Mononuclear cell (primary cell): ENCODE results near the gene ZNG1A. TPM values are rescaled to one million over a fixed set of nuclear protein-coding genes. Genes with fewer than 3 reads are reported as not detected.
A peak's percentile ranks its signal among the peaks of the same experiment; 100 is the strongest.
"Not testable (repeated sequence)": the region's sequence is repeated elsewhere in the genome, so short reads cannot be mapped to it uniquely, and the experiment has no call there.

Experiments
- H3K27me3 ChIP-seq: 2 replicates; pipeline ENCODE4 v1.6.0; 2011; ENCODE audit warnings: low read length, control low read depth; ENCODE audit not compliant: insufficient read depth
- H3K4me1 ChIP-seq: 2 replicates; pipeline ENCODE4 v1.5.1; 2011; ENCODE audit warnings: mild to moderate bottlenecking, low read length, control low read depth; ENCODE audit not compliant: insufficient read depth
- H3K4me3 ChIP-seq: 2 replicates; pipeline ENCODE4 v1.5.1; 2011; ENCODE audit warnings: mild to moderate bottlenecking, low read length, moderate library complexity
- H3K9me3 ChIP-seq: 2 replicates; pipeline ENCODE4 v1.5.1; 2011; ENCODE audit warnings: low read depth, mild to moderate bottlenecking, control low read depth, low read length
- total RNA-seq: library from RNA; depleted of rRNA; stranded (reverse); fragments of >200 nt; gene quantifications from one replicate; pipeline ENCODE4 v1.2.3, GENCODE V29; 2012

Gene ZNG1A
- total RNA-seq, 1 donor, result 27.4 TPM

- H3K9me3 ChIP-seq, result no peaks in the 10 kb centered on the region
- H3K27me3 ChIP-seq, result no peaks in the 10 kb centered on the region
- H3K4me3 ChIP-seq, result no peak overlapping the region
- peaks cover 79% of the 10 kb centered on the region for H3K4me1 ChIP-seq
These were observed 33.4 kb upstream of the ZNG1A start for GRCh38 chr9:212297-212696.

- peaks cover 75% of the 10 kb centered on the region for H3K4me1 ChIP-seq
- no peak overlapping the region for H3K4me3 ChIP-seq
- no peaks in the 10 kb centered on the region for H3K9me3 ChIP-seq
These were observed 32.7 kb upstream of the ZNG1A start for GRCh38 chr9:211557-211956.

GRCh38 chr9:211036-211435 is 32.2 kb upstream of the ZNG1A start:
- Histone ChIP-seq H3K4me1 (peaks cover 75% of the 10 kb centered on the region), H3K4me3 (no peak overlapping the region), H3K9me3 (no peaks in the 10 kb centered on the region), H3K27me3 (no peaks in the 10 kb centered on the region)

More at GRCh38 chr9:211557-211956, 32.7 kb upstream of the ZNG1A start:
- no peaks in the 10 kb centered on the region for H3K27me3 ChIP-seq

DNA sequence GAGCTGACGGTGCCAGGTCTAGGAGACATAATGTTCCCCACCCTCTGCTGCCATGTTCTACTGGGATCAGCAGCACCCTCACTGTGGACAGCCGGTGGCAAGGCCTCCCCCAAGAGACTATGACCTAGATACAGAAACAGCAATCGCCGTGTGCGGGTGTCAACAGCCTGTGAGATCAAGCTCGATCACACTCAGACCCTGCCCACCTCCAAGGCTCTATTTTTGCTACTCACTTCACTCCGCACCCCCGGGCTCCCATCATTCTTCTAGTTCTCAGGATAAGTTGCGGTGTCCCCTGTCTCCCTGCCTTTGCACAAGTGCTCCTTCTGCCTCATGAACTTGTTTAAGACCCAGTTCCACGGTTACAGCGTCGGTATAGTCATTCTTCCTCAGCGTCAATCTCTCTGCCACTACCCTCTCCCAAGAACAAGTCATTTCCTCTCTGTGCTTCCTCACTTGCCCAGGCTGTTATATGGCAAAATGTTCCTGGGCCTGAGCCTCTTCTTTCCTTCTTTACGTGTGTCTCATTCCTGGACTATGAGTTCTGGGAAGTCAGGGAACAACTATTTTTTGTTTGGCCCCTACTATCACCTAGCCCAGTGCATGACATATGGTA is 30.4 kb upstream of the ZNG1A start:
- H3K4me3 ChIP-seq, result no peak overlapping the region
- H3K27me3 ChIP-seq, result no peaks in the 10 kb centered on the region
- no peaks in the 10 kb centered on the region for H3K9me3 ChIP-seq
- peaks cover 65% of the 10 kb centered on the region for H3K4me1 ChIP-seq

DNA sequence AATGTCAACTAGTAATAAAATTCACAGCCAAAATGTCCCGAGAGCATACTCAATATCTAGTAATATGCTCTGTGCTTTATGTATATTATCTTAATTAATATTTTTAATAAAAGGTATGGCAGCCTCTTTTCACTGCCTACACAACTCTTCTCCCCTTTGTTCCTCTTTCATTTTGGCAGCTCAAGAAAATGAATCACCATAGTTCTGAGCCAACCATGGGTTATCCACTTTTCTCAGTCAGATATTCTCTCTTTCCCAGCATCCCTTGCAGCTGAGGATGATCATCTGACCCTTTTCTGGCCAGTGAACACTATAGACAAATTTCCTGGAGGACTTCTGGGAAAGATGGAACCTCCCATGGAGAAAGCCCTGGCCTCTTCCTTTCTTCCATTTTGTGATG is 27.6 kb upstream of the ZNG1A start:
- Histone ChIP-seq H3K27me3 (no peaks in the 10 kb centered on the region), H3K9me3 (no peaks in the 10 kb centered on the region), H3K4me3 (no peak overlapping the region), H3K4me1 (peaks cover 37% of the 10 kb centered on the region)

DNA sequence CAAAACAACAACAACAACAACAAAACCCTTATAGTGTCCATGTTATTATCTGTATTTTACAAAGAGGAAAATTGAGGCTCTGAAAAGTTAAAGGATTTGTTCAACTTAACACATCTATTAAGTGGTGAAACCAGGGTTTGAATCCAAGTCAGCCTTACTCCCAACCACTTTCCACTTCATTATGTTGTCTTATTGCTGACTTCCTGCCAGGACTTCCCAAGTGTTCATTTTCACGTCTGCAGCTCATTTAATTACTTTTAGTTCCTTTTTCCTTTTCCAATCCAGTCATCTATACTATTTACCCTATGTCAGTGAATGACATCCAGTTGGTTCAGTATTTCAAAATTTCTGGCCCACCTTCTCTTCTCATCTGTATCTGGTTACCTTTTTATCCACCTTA is 20.7 kb upstream of the ZNG1A start:
- H3K9me3 ChIP-seq, H3K4me1 ChIP-seq, H3K4me3 ChIP-seq, H3K27me3 ChIP-seq: not testable (repeated sequence)

GRCh38 chr9:178140-178825 is 573 bp downstream of the ZNG1A start:
- not testable (repeated sequence) for H3K9me3 ChIP-seq, H3K27me3 ChIP-seq, H3K4me1 ChIP-seq
- H3K4me3 ChIP-seq, result peak overlapping the region; percentile 32

GRCh38 chr9:169757-170156 is 9.1 kb downstream of the ZNG1A start:
- not testable (repeated sequence) for H3K27me3 ChIP-seq, H3K9me3 ChIP-seq, H3K4me3 ChIP-seq, H3K4me1 ChIP-seq

GRCh38 chr9:159871-160270 is 19.0 kb downstream of the ZNG1A start:
- H3K4me3 ChIP-seq, H3K9me3 ChIP-seq, H3K4me1 ChIP-seq, H3K27me3 ChIP-seq: not testable (repeated sequence)

DNA sequence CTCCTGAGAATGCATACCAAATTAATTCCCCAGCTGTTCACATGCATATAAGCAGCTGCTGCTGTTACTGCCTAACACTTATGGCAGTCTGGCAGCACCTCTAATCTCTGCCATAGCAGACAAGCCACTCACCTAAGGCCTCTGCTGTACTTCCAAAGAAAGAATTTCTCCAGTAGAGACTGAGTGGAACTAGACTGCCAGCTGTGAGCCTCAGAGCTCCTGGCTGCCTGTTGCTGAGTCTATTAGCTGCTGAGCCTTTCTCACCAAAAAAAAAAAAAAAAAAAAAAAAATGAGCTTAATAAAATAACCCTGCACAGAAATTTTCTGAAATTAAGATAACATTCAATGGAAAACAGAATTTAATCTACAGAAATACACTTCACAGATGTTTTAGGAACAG is 27.7 kb downstream of the ZNG1A start:
- H3K4me1 ChIP-seq, H3K4me3 ChIP-seq, H3K27me3 ChIP-seq: not testable (repeated sequence)

DNA sequence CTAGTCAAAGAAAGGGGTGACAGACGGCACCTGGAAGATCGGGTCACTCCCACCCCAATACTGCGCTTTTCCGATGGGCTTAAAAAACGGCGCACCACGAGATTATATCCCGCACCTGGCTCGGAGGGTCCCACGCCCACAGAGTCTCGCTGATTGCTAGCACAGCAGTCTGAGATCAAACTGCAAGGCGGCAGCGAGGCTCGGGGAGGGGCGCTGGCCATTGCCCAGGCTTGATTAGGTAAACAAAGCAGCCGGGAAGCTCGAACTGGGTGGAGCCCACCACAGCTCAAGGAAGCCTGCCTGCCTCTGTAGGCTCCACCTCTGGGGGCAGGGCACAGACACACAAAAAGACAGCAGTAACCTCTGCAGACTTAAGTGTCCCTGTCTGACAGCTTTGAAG is 39.0 kb downstream of the ZNG1A start:
- H3K9me3 ChIP-seq, H3K4me1 ChIP-seq, H3K27me3 ChIP-seq: not testable (repeated sequence)

More for the DNA sequence above, 27.7 kb downstream of the ZNG1A start:
- H3K9me3 ChIP-seq, result not testable (repeated sequence)

GRCh38 chr9:117995-118467 is 60.8 kb downstream of the ZNG1A start, which contains the start of gene FOXD4:
FOXD4 (minus strand) TSS chr9:118417; CDS start chr9:118119, 298 bp downstream.
- not testable (repeated sequence) for H3K9me3 ChIP-seq, H3K4me3 ChIP-seq
- peaks cover 34% of the 10 kb centered on the region for H3K27me3 ChIP-seq
- peaks cover 29% of the 10 kb centered on the region for H3K4me1 ChIP-seq

More for the DNA sequence above, 39.0 kb downstream of the ZNG1A start:
- H3K4me3 ChIP-seq, result not testable (repeated sequence)

DNA sequence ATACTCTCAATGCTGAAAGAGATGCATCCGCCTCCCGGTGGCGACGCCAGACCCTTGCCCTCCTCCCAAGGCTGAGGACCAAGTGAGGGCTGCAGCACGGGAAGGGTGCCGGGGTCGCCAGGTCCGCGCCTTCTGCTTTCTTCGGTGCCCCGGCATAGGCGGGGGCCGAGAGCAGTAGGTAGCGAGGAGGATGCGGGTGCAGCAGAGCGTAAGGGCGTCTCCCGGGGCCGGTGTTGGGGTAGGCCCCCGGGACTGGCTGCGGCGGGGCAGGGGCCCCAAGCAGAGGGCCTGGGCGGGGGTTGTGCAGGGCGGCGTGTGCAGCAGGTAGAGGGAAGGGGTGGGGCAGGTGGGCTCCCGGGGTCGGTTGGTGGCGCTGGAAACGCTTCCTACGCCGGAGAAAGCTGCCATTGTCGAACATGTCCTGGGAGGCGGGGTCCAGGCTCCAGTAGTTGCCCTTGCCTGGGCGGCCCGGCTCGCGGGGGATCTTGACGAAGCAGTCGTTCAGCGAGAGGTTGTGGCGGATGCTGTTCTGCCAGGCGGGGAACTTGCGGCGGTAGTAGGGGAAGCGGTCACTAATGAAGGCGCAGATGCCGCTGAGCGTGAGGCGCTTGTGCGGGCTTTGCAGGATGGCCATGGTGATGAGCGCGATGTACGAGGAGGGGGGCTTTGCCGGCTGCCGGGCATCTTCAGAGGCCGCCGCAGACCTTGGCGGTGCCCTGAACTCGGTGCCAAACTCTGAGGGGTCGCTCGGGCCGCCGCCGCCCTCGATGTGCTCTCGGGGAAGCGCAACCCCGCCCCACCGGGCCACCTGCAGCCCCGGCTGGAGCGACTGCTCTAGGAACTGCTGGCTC is 61.5 kb downstream of the ZNG1A start:
- H3K4me1 ChIP-seq, result peaks cover 32% of the 10 kb centered on the region
- not testable (repeated sequence) for H3K9me3 ChIP-seq, H3K4me3 ChIP-seq
- H3K27me3 ChIP-seq, result peaks cover 40% of the 10 kb centered on the region

- peaks cover 43% of the 10 kb centered on the region for H3K27me3 ChIP-seq
- H3K9me3 ChIP-seq, H3K4me3 ChIP-seq: not testable (repeated sequence)
- peaks cover 32% of the 10 kb centered on the region for H3K4me1 ChIP-seq
These were observed 62.4 kb downstream of the ZNG1A start for GRCh38 chr9:116239-117077.

GRCh38 chr9:115118-115451 is 63.8 kb downstream of the ZNG1A start:
- H3K27me3 ChIP-seq, result peaks cover 46% of the 10 kb centered on the region
- H3K4me1 ChIP-seq, result peaks cover 32% of the 10 kb centered on the region
- not testable (repeated sequence) for H3K9me3 ChIP-seq, H3K4me3 ChIP-seq
